BE2C (cell line): ENCODE measurements around the gene CDV3.

Experiments used
- DNase-seq: peaks from one replicate; pipeline ENCODE4 v3.0.0-alpha.2; 2020
- H3K27me3 ChIP-seq: fragments of 250-450 bp; sonication (Bioruptor Pico); 2 replicates; pipeline ENCODE4 v1.5.1; 2020; ENCODE audit warnings: mild to moderate bottlenecking
- H3K36me3 ChIP-seq: fragments of 250-450 bp; sonication (Bioruptor Pico); 2 replicates; pipeline ENCODE4 v1.5.1; 2020; ENCODE audit warnings: mild to moderate bottlenecking
- H3K4me1 ChIP-seq: fragments of 250-450 bp; sonication (Bioruptor Pico); 2 replicates; pipeline ENCODE4 v1.5.1; 2020
- H3K4me3 ChIP-seq: 2 replicates; pipeline ENCODE4 v1.5.1; 2011; ENCODE audit warnings: low read depth, low read length
- H3K9me3 ChIP-seq: fragments of 250-450 bp; sonication (Bioruptor Pico); 2 replicates; pipeline ENCODE4 v1.5.1; 2020
- CTCF ChIP-seq: IDR thresholded peaks from 2 replicates; pipeline ENCODE4 v1.5.1; 2012; ENCODE audit warnings: mild to moderate bottlenecking, low read depth, low read length

The CDV3 gene

GRCh38 chr3:133588035-133588434, 14.5 kb downstream of the CDV3 start:
- no peak overlapping the region for H3K4me3 ChIP-seq
- DNase-seq = no peak
- H3K4me1 ChIP-seq = no peaks in the 10 kb centered on the region
- H3K9me3 ChIP-seq = no peaks in the 10 kb centered on the region
- no peaks in the 10 kb centered on the region for H3K27me3 ChIP-seq
- peaks cover 68% of the 10 kb centered on the region for H3K36me3 ChIP-seq
- TF ChIP-seq CTCF = no peak

GRCh38 chr3:133588784-133589465, 15.4 kb downstream of the CDV3 start:
- no peak for DNase-seq
- no peaks in the 10 kb centered on the region for H3K9me3 ChIP-seq
- no peak overlapping the region for H3K4me3 ChIP-seq
- H3K4me1 ChIP-seq = no peaks in the 10 kb centered on the region
- TF ChIP-seq CTCF = no peak
- no peaks in the 10 kb centered on the region for H3K27me3 ChIP-seq
- peaks cover 59% of the 10 kb centered on the region for H3K36me3 ChIP-seq

GRCh38 chr3:133589503-133589902, 16.0 kb downstream of the CDV3 start:
- no peak for DNase-seq
- no peaks in the 10 kb centered on the region for H3K9me3 ChIP-seq
- H3K4me3 ChIP-seq = no peak overlapping the region
- H3K4me1 ChIP-seq = no peaks in the 10 kb centered on the region
- peaks cover 54% of the 10 kb centered on the region for H3K36me3 ChIP-seq
- H3K27me3 ChIP-seq = no peaks in the 10 kb centered on the region
- no peak for TF ChIP-seq CTCF

GRCh38 chr3:133591271-133591742, 17.8 kb downstream of the CDV3 start:
- Histone ChIP-seq H3K4me1 (no peaks in the 10 kb centered on the region), H3K4me3 (no peak overlapping the region), H3K27me3 (no peaks in the 10 kb centered on the region), H3K9me3 (no peaks in the 10 kb centered on the region), H3K36me3 (peaks cover 36% of the 10 kb centered on the region)
- no peak for DNase-seq
- TF ChIP-seq CTCF = no peak

- DNase-seq = no peak
- H3K27me3 ChIP-seq = no peaks in the 10 kb centered on the region
- H3K36me3 ChIP-seq = peaks cover 20% of the 10 kb centered on the region
- H3K9me3 ChIP-seq = no peaks in the 10 kb centered on the region
- H3K4me3 ChIP-seq = no peak overlapping the region
- no peak for TF ChIP-seq CTCF
- no peaks in the 10 kb centered on the region for H3K4me1 ChIP-seq
Measured at GRCh38 chr3:133592843-133593242, 19.4 kb downstream of the CDV3 start.

GRCh38 chr3:133593243-133593642, 19.8 kb downstream of the CDV3 start:
- no peak for DNase-seq
- Histone ChIP-seq H3K4me3 (no peak overlapping the region), H3K27me3 (no peaks in the 10 kb centered on the region), H3K36me3 (peaks cover 19% of the 10 kb centered on the region), H3K9me3 (no peaks in the 10 kb centered on the region), H3K4me1 (no peaks in the 10 kb centered on the region)
- no peak for TF ChIP-seq CTCF
